Fibroblast of skin of left quadriceps (primary cell): ENCODE results near the gene ARID3A.

Source experiments
- DNase-seq, 2 experiments: peaks; one replicate each; pipeline ENCODE4 v3.0.0-alpha.2; 2013; ENCODE audit warnings: low read depth in 2 of 2

ARID3A gene

GRCh38 chr19:929203-929890 is 3.5 kb downstream of the ARID3A start:
- DNase-seq = no peak

- no peak for DNase-seq
Observed at GRCh38 chr19:929891-930258, 4.0 kb downstream of the ARID3A start.

GRCh38 chr19:931860-932647 is 6.2 kb downstream of the ARID3A start:
- DNase-seq = no peak

GRCh38 chr19:932648-933552 is 7.1 kb downstream of the ARID3A start:
- DNase-seq = no peak

- DNase-seq = no peak
Observed at GRCh38 chr19:933553-933882, 7.7 kb downstream of the ARID3A start.

GRCh38 chr19:934197-934840 is 8.5 kb downstream of the ARID3A start:
- no peak for DNase-seq

GRCh38 chr19:934865-935479 is 9.1 kb downstream of the ARID3A start:
- DNase-seq = no peak

- no peak for DNase-seq
Observed at GRCh38 chr19:936175-936546, 10.3 kb downstream of the ARID3A start.

- no peak for DNase-seq
Observed at GRCh38 chr19:937259-937694, 11.4 kb downstream of the ARID3A start.

- DNase-seq = no peak
Observed at GRCh38 chr19:938233-938923, 12.5 kb downstream of the ARID3A start.

- DNase-seq = no peak
Observed at GRCh38 chr19:939439-939838, 13.6 kb downstream of the ARID3A start.

GRCh38 chr19:939922-940321 is 14.1 kb downstream of the ARID3A start:
- DNase-seq = no peak

- no peak for DNase-seq
Observed at GRCh38 chr19:940591-941291, 14.9 kb downstream of the ARID3A start.

GRCh38 chr19:941292-942132 is 15.7 kb downstream of the ARID3A start:
- no peak for DNase-seq

- no peak for DNase-seq
Observed at GRCh38 chr19:942133-942645, 16.4 kb downstream of the ARID3A start.

- DNase-seq = no peak
Observed at GRCh38 chr19:943551-944170, 17.8 kb downstream of the ARID3A start.

GRCh38 chr19:944171-944567 is 18.3 kb downstream of the ARID3A start:
- no peak for DNase-seq

GRCh38 chr19:944663-945241 is 18.9 kb downstream of the ARID3A start:
- DNase-seq = no peak
